ENCODE results near the gene NR2F1-AS1.
"Not testable (repeated sequence)": the region's sequence is repeated elsewhere in the genome, so short reads cannot be mapped to it uniquely, and the experiment has no call there.

NR2F1-AS1 gene

DNA sequence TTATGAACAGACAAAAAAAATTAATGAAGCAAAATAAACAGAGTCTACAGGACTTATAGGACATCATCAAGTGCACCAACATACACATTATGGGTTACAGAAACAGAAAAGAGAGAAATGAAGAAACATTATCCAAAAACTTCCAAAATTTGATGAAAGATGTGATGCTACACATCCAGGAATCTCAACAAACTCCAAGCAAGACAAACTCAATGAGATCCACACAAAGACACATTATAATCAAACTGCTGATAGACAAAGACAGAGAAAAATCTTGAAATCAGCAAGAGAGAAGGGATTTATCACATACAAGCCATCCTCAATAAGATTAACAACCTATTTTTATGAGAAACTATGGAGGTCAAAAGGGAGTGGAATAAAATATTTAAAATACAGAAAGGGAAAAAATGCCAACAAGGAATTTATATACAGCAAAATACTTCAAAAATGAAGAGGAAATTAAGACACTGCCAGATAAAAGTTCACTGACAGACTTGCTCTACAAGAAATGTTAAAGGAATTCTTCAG is 101.0 kb downstream of the NR2F1-AS1 start:
- TF ChIP-seq CTCF (IDR thresholded peaks at IDR 0.05; ENCODE audit: borderline replicate concordance, insufficient read depth, low read depth, low read length), result no peak
- no peak overlapping the region for H3K4me3 ChIP-seq (ENCODE audit: low read depth, low read length)

DNA sequence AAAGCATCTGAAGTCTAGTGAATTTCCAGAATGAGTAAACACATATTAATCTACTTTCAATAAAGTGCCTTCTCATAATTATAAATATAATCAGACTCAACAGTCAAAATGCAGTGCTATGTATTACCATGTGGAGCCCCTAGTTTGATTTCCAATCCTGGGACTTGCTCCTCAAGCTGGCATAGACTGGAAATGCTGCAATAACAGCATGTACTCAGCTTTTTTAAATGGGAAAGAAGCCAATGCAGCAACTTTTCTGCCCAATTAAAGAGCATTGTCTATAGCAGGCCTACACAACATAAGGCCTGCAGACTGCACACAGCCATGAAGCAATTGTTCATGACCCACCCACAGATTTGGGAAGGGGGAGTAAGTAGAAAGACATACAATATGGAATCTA is 103.2 kb downstream of the NR2F1-AS1 start:
- no peak overlapping the region for H3K4me3 ChIP-seq (ENCODE audit: low read depth, low read length)
- no peak for TF ChIP-seq CTCF (IDR thresholded peaks at IDR 0.05; ENCODE audit: borderline replicate concordance, insufficient read depth, low read depth, low read length)

GRCh38 chr5:93476251-93476742 is 104.7 kb downstream of the NR2F1-AS1 start:
- no peak overlapping the region for H3K4me3 ChIP-seq (ENCODE audit: low read depth, low read length)
- no peak for TF ChIP-seq CTCF (IDR thresholded peaks at IDR 0.05; ENCODE audit: borderline replicate concordance, insufficient read depth, low read depth, low read length)

GRCh38 chr5:93462916-93463315 is 118.1 kb downstream of the NR2F1-AS1 start:
- TF ChIP-seq CTCF (IDR thresholded peaks at IDR 0.05; ENCODE audit: borderline replicate concordance, insufficient read depth, low read depth, low read length), result no peak
- no peak overlapping the region for H3K4me3 ChIP-seq (ENCODE audit: low read depth, low read length)

GRCh38 chr5:93461756-93462155 is 119.3 kb downstream of the NR2F1-AS1 start:
- no peak for TF ChIP-seq CTCF (IDR thresholded peaks at IDR 0.05; ENCODE audit: borderline replicate concordance, insufficient read depth, low read depth, low read length)
- no peak overlapping the region for H3K4me3 ChIP-seq (ENCODE audit: low read depth, low read length)

GRCh38 chr5:93460286-93460685 is 120.7 kb downstream of the NR2F1-AS1 start:
- H3K4me3 ChIP-seq (ENCODE audit: low read depth, low read length), result no peak overlapping the region
- TF ChIP-seq CTCF (IDR thresholded peaks at IDR 0.05; ENCODE audit: borderline replicate concordance, insufficient read depth, low read depth, low read length), result no peak

DNA sequence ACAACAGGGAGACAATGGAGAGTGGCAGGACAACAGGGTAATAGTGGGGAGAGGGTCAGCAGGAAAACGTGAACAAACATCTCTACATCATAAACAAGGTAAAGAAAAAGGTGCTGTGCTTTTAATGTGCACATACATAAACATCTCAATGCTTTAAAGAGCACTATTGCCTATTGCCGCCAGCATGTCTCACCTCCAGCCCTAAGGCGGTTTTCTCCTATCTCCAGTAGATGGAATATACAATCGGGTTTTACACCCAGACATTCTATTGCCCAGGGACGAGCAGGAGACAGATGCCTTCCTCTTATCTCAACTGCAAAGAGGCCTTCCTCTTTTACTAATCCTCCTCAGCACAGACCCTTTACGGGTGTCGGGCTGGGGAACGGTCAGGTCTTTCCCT is 124.2 kb downstream of the NR2F1-AS1 start:
- not testable (repeated sequence) for H3K4me3 ChIP-seq (ENCODE audit: low read depth, low read length)

DNA sequence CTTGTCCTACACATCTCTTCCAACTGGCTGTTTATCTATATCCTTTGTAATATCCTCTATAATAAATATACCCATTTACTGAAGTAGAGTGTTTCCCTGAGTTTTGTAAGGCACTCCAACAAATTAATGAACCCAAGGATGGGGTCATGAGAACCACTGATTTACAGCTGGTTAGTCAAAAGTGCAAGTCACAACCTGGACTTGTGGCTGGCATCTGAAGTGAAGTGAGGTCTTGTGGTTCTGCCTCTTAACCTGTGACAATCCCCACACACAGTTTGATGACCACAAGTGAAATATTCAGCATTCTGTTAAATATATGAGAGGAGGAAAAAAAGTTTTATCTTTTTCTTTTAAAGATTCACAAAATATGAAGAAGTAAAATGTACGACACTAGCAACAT is 126.1 kb downstream of the NR2F1-AS1 start:
- no peak for TF ChIP-seq CTCF (IDR thresholded peaks at IDR 0.05; ENCODE audit: borderline replicate concordance, insufficient read depth, low read depth, low read length)
- no peak overlapping the region for H3K4me3 ChIP-seq (ENCODE audit: low read depth, low read length)

Measured in GM12875 (cell line).